OCI-LY7 (cell line): Measurements from ENCODE around the gene AHSP. TPM values are rescaled to one million over a fixed set of nuclear protein-coding genes. Genes with fewer than 3 reads are reported as not detected.

ENCODE experiments used
- BruUV-seq: library from RNA; stranded (reverse); fragments of 400-500 nt; replicated peaks from 2 replicates; lab custom pipeline; 2021; lab: Mats Ljungman, UMichigan
- CTCF ChIA-PET: fragments of 300-600 bp; sonication (Branson Sonifier 250); formaldehyde crosslinking; loops from one replicate; lab custom pipeline; 2022; ENCODE audit warnings: antibody characterized with exemption; ENCODE audit not compliant: unreplicated experiment; lab: Charles Lee
- POLR2A ChIA-PET: fragments of 300-600 bp; sonication (Branson Sonifier 250); formaldehyde crosslinking; loops from one replicate; lab custom pipeline; 2022; ENCODE audit warnings: antibody characterized with exemption; lab: Charles Lee
- DNase-seq: peaks from one replicate; pipeline ENCODE4 v3.0.0-alpha.2; 2015; ENCODE audit warnings: low spot score
- H2AFZ ChIP-seq: fragments of 200-600 bp; sonication (generic), shearing (Covaris generic); 2 replicates; pipeline ENCODE4 v1.6.1; 2014; ENCODE audit warnings: mild to moderate bottlenecking, antibody characterized with exemption, low read length, moderate library complexity
- H3K27ac ChIP-seq: fragments of 200-600 bp; sonication (generic); 2 replicates; pipeline ENCODE4 v1.5.1; 2014; ENCODE audit warnings: mixed run types, low read depth, mild to moderate bottlenecking, moderate library complexity, low read length, inconsistent platforms; ENCODE audit not compliant: poor library complexity, severe bottlenecking
- H3K36me3 ChIP-seq: fragments of 200-600 bp; sonication (generic); 2 replicates; pipeline ENCODE4 v1.6.1; 2014; ENCODE audit warnings: mild to moderate bottlenecking, antibody characterized with exemption, low read length, moderate library complexity, mixed read lengths; ENCODE audit not compliant: insufficient read depth
- H3K4me1 ChIP-seq: fragments of 200-600 bp; sonication (generic); 2 replicates; pipeline ENCODE4 v1.5.1; 2014; ENCODE audit warnings: mild to moderate bottlenecking, low read length; ENCODE audit not compliant: insufficient read depth, poor library complexity, severe bottlenecking
- H3K4me2 ChIP-seq: fragments of 200-600 bp; sonication (generic); 2 replicates; pipeline ENCODE4 v1.6.1; 2014; ENCODE audit warnings: mild to moderate bottlenecking, low read length
- H3K4me3 ChIP-seq: fragments of 200-600 bp; sonication (generic); 2 replicates; pipeline ENCODE4 v1.5.1; 2014; ENCODE audit warnings: mild to moderate bottlenecking, low read depth, low read length; ENCODE audit not compliant: poor library complexity, severe bottlenecking
- H3K79me2 ChIP-seq: fragments of 200-600 bp; sonication (generic); 2 replicates; pipeline ENCODE4 v1.6.1; 2016; ENCODE audit warnings: low read depth, mild to moderate bottlenecking, low read length, moderate library complexity, mixed read lengths; ENCODE audit not compliant: insufficient read depth
- H3K9me2 ChIP-seq: fragments of 200-600 bp; sonication (generic); 2 replicates; pipeline ENCODE4 v1.6.1; 2016; ENCODE audit warnings: mild to moderate bottlenecking, low read length, mixed read lengths; ENCODE audit not compliant: insufficient read depth
- H3K9me3 ChIP-seq: fragments of 200-600 bp; sonication (generic); 2 replicates; pipeline ENCODE4 v1.6.1; 2014; ENCODE audit warnings: mild to moderate bottlenecking, mixed run types, low read length, mixed read lengths
- H4K20me1 ChIP-seq: fragments of 200-600 bp; sonication (generic); 2 replicates; pipeline ENCODE4 v1.6.1; 2014; ENCODE audit warnings: mild to moderate bottlenecking, antibody characterized with exemption, low read length, moderate library complexity, mixed read lengths; ENCODE audit not compliant: insufficient read depth
- CTCF ChIP-seq: fragments of 200-600 bp; sonication (generic); conservative IDR thresholded peaks from 2 replicates; pipeline ENCODE4 v1.5.1; 2014; ENCODE audit warnings: mild to moderate bottlenecking, antibody characterized with exemption, low read length, moderate library complexity, mixed read lengths
- EZH2phosphoT487 ChIP-seq: fragments of 200-600 bp; sonication (generic); IDR thresholded peaks from 2 replicates; pipeline ENCODE4 v1.6.1; 2018; ENCODE audit warnings: low read depth, borderline replicate concordance, mild to moderate bottlenecking, mixed run types, antibody characterized with exemption, low read length, moderate library complexity, mixed read lengths
- intact Hi-C: fragments of 100-400 bp; cut with micrococcal nuclease; formaldehyde crosslinking; loops from one replicate; pipeline ENCODE4 v1.10.0; 2022; ENCODE audit not compliant: unreplicated experiment
- total RNA-seq, 2 experiments: library from RNA; depleted of rRNA in 1 of 2; stranded (reverse); fragments of >200 nt in 1 of 2; shearing (Covaris generic) in 1 of 2; gene quantifications; 2 replicates each; pipeline ENCODE4 v1.2.3, GENCODE V29; 2014 to 2022

The AHSP gene
- total RNA-seq, 2 experiments from 2014 or later = not detected

- peak; percentile 11 for DNase-seq
- H3K36me3 ChIP-seq = no peaks in the 10 kb centered on the region
- TF ChIP-seq CTCF = no peak
- no peak for TF ChIP-seq EZH2phosphoT487
- no peak overlapping the region for H3K27ac ChIP-seq
- POLR2A ChIA-PET = interaction anchor here (0.5 kb wide), 1 partner anchor 490 kb away, joined by 4 read pairs; no protein-coding TSS in a partner anchor
- H3K79me2 ChIP-seq = no peaks in the 10 kb centered on the region
- intact Hi-C loops = loop anchor here (5.0 kb wide), 1 partner anchor 192 kb away; no protein-coding TSS in a partner anchor
- no peaks in the 10 kb centered on the region for H3K9me3 ChIP-seq
- H3K9me2 ChIP-seq = no peaks in the 10 kb centered on the region
- CTCF ChIA-PET = no interaction called here
- no peak overlapping the region for H2AFZ ChIP-seq
- no TSS peak for BruUV-seq
- no peaks in the 10 kb centered on the region for H4K20me1 ChIP-seq
- peaks cover 25% of the 10 kb centered on the region for H3K4me1 ChIP-seq
- H3K4me3 ChIP-seq = no peak overlapping the region
- H3K4me2 ChIP-seq = no peak overlapping the region
Observed at GRCh38 chr16:31505483-31505882, 22.2 kb upstream of the AHSP start.

GRCh38 chr16:31507617-31507928 lies 20.1 kb upstream of the AHSP start:
- TF ChIP-seq EZH2phosphoT487 = no peak
- no peak for TF ChIP-seq CTCF
- Histone ChIP-seq H3K9me2 (no peaks in the 10 kb centered on the region), H3K27ac (no peak overlapping the region), H3K9me3 (no peaks in the 10 kb centered on the region), H2AFZ (peak overlapping the region; percentile 98), H3K4me2 (peak overlapping the region; percentile 89), H3K36me3 (no peaks in the 10 kb centered on the region), H3K4me3 (peak overlapping the region; percentile 77), H3K4me1 (peaks cover 25% of the 10 kb centered on the region), H4K20me1 (no peaks in the 10 kb centered on the region), H3K79me2 (no peaks in the 10 kb centered on the region)
- CTCF ChIA-PET = no interaction called here
- intact Hi-C loops = loop anchor here (5.0 kb wide), 1 partner anchor 190 kb away; no protein-coding TSS in a partner anchor
- DNase-seq = peak; percentile 23
- POLR2A ChIA-PET = interaction anchor here (1.6 kb wide), 1 partner anchor 15 kb away, joined by 3 read pairs; no protein-coding TSS in a partner anchor
- no TSS peak for BruUV-seq

- no peaks in the 10 kb centered on the region for H3K9me3 ChIP-seq
- TF ChIP-seq EZH2phosphoT487 = no peak
- TF ChIP-seq CTCF = no peak
- peak within 1 kb of the TSS; percentile 21 for H3K27ac ChIP-seq
- intact Hi-C loops = loop anchor here (5.0 kb wide), 1 partner anchor 189 kb away; no protein-coding TSS in a partner anchor
- H4K20me1 ChIP-seq = no peaks in the 10 kb centered on the region
- H2AFZ ChIP-seq = peak within 1 kb of the TSS; percentile 98
- H3K4me2 ChIP-seq = peak within 1 kb of the TSS; percentile 89
- H3K79me2 ChIP-seq = no peaks in the 10 kb centered on the region
- peaks cover 25% of the 10 kb centered on the region for H3K4me1 ChIP-seq
- H3K4me3 ChIP-seq = peak within 1 kb of the TSS; percentile 77
- no peaks in the 10 kb centered on the region for H3K9me2 ChIP-seq
- DNase-seq = peak; percentile 83
- no peaks in the 10 kb centered on the region for H3K36me3 ChIP-seq
- POLR2A ChIA-PET = interaction anchor here (0.6 to 1.6 kb wide), 2 partner anchors 16 to 409 kb away, joined by 3 to 4 read pairs; no protein-coding TSS in a partner anchor
- CTCF ChIA-PET = no interaction called here
- no TSS peak for BruUV-seq
Observed at GRCh38 chr16:31507929-31508705, 19.6 kb upstream of the AHSP start, which contains the start of gene RUSF1. Gene RUSF1, minus strand, starts transcription at chr16:31508391. Its CDS starts 18 bp downstream, at chr16:31508373.
